Limb (tissue), 2 donors: Measurements from ENCODE around the gene OR4D2.
A peak's percentile ranks its signal among the peaks of the same experiment; 100 is the strongest.
"Not testable (repeated sequence)": the region's sequence is repeated elsewhere in the genome, so short reads cannot be mapped to it uniquely, and the experiment has no call there.

ENCODE experiments used
- DNase-seq, 2 donors: peaks; one replicate each; pipeline ENCODE4 v3.0.0-alpha.2; 2016; ENCODE audit errors: extremely low spot score in 2 of 2

OR4D2 gene

GRCh38 chr17:58166682-58167081 lies at the start of gene OR4D2:
Gene OR4D2, plus strand, starts transcription at chr17:58166982. Its CDS starts 2,674 bp downstream, at chr17:58169656.
- no peak for DNase-seq

GRCh38 chr17:58117382-58117781 lies 49.4 kb upstream of the OR4D2 start:
- no peak for DNase-seq

GRCh38 chr17:58119491-58119890 lies 47.3 kb upstream of the OR4D2 start:
- no peak for DNase-seq

- DNase-seq: peak; percentile 50 to 71
Measured at GRCh38 chr17:58120195-58120822, 46.5 kb upstream of the OR4D2 start.

GRCh38 chr17:58121925-58122324 lies 44.9 kb upstream of the OR4D2 start:
- no peak for DNase-seq

- DNase-seq: no peak
Measured at GRCh38 chr17:58127846-58128245, 38.9 kb upstream of the OR4D2 start.

- DNase-seq: not testable (repeated sequence)
Measured at GRCh38 chr17:58132697-58133096, 34.1 kb upstream of the OR4D2 start.

GRCh38 chr17:58136669-58137279 lies 30.0 kb upstream of the OR4D2 start:
- no peak for DNase-seq

- no peak for DNase-seq
Measured at GRCh38 chr17:58141505-58141904, 25.3 kb upstream of the OR4D2 start.

- DNase-seq: not testable (repeated sequence)
Measured at GRCh38 chr17:58143335-58143734, 23.4 kb upstream of the OR4D2 start.

GRCh38 chr17:58144801-58145200 lies 22.0 kb upstream of the OR4D2 start:
- DNase-seq: no peak

GRCh38 chr17:58147930-58148434 lies 18.8 kb upstream of the OR4D2 start, which contains the start of gene OR4D1:
Gene OR4D1, plus strand, starts transcription at chr17:58148384. Its CDS starts 6,770 bp downstream, at chr17:58155154.
- DNase-seq: no peak

- DNase-seq: no peak
Measured at GRCh38 chr17:58148609-58149008, 18.2 kb upstream of the OR4D2 start.

- DNase-seq: no peak
Measured at GRCh38 chr17:58150394-58150793, 16.4 kb upstream of the OR4D2 start.

GRCh38 chr17:58153046-58153445 lies 13.7 kb upstream of the OR4D2 start:
- DNase-seq: no peak

GRCh38 chr17:58153671-58154070 lies 13.1 kb upstream of the OR4D2 start:
- DNase-seq: no peak

- DNase-seq: peak in 1 of 2 donors; percentile 52
Measured at GRCh38 chr17:58156839-58157803, 9.7 kb upstream of the OR4D2 start.

- DNase-seq: no peak
Measured at GRCh38 chr17:58158181-58158580, 8.6 kb upstream of the OR4D2 start.

GRCh38 chr17:58161566-58161965 lies 5.2 kb upstream of the OR4D2 start:
- no peak for DNase-seq

- DNase-seq: no peak
Measured at GRCh38 chr17:58165981-58166380, 801 bp upstream of the OR4D2 start.

GRCh38 chr17:58170622-58171021 lies 3.8 kb downstream of the OR4D2 start:
- no peak for DNase-seq
